K562 (cell line): Measurements from ENCODE around the gene DAG1.

Source experiments
- CTCF ChIP-seq, 3 experiments: IDR thresholded peaks in 2 of 3; conservative IDR thresholded peaks in 1 of 3; 2 replicates each; pipeline ENCODE4 v1.5.1; 2011 to 2012; ENCODE audit warnings: low read length in 3 of 3, mild to moderate bottlenecking in 3 of 3, control low read depth in 2 of 3, improper control_type of control experiment in 1 of 3, inconsistent platforms in 1 of 3, low read depth in 1 of 3, mixed read lengths in 1 of 3, moderate library complexity in 1 of 3; ENCODE audit not compliant: insufficient read depth in 2 of 3
- E2F4 ChIP-seq: sonication (generic); formaldehyde crosslinking; IDR thresholded peaks from 2 replicates; pipeline ENCODE4 v1.8.0; 2022; ENCODE audit warnings: mild to moderate bottlenecking, low read depth, missing genetic modification reagents
- HNRNPK ChIP-seq: fragments of 200-400 bp; formaldehyde crosslinking; IDR thresholded peaks from one replicate; pipeline ENCODE4 v1.6.1; 2018; ENCODE audit warnings: mild to moderate bottlenecking, low read depth, low read length; ENCODE audit not compliant: poor library complexity, severe bottlenecking
- MNT ChIP-seq, 2 experiments: fragments of 450-650 bp; conservative IDR thresholded peaks; 2 replicates each; pipeline ENCODE4 v1.6.1; 2017; ENCODE audit warnings: mild to moderate bottlenecking in 2 of 2, moderate library complexity in 2 of 2
- NFXL1 ChIP-seq: fragments of 450-650 bp; formaldehyde crosslinking; IDR thresholded peaks from 2 replicates; pipeline ENCODE4 v1.4.0; 2021; ENCODE audit warnings: mild to moderate bottlenecking
- NR2C2 ChIP-seq, 2 experiments: fragments of 200-800 bp in 1 of 2; sonication (Bioruptor generic) in 1 of 2; sonication (generic) in 1 of 2; formaldehyde crosslinking in 1 of 2; IDR thresholded peaks; 2 replicates each; pipeline versions ENCODE4 v1.6.1 to v1.8.0; 2016 to 2022; ENCODE audit warnings: mild to moderate bottlenecking in 1 of 2, missing compliant biosample characterization in 1 of 2, missing genetic modification characterization in 1 of 2, missing genetic modification reagents in 1 of 2
- SMAD4 ChIP-seq: fragments of 250-450 bp; sonication (Bioruptor Pico); conservative IDR thresholded peaks from 2 replicates; pipeline ENCODE4 v1.8.0; 2021; ENCODE audit warnings: inconsistent platforms, mild to moderate bottlenecking, moderate library complexity
- ZNF274 ChIP-seq: IDR thresholded peaks from 2 replicates; pipeline ENCODE4 v1.6.1; 2011; ENCODE audit warnings: low read depth, mild to moderate bottlenecking, low read length, moderate library complexity, borderline replicate concordance
- ZNF41 ChIP-seq: fragments of 250-450 bp; sonication (Bioruptor Pico); conservative IDR thresholded peaks from 2 replicates; pipeline ENCODE4 v1.4.0; 2020; ENCODE audit warnings: mild to moderate bottlenecking

- TF ChIP-seq CTCF (IDR thresholded peaks at IDR 0.05 in 2 of 3, conservative IDR thresholded peaks at IDR 0.05 in 1 of 3; ENCODE audit: insufficient read depth in 2 of 3, low read depth in 1 of 3, low read length in 3 of 3) = no peak
- no peak for TF ChIP-seq SMAD4
- no peak for TF ChIP-seq ZNF41 (CRISPR knock-in tag)
- no peak for TF ChIP-seq E2F4 (CRISPR knock-in tag)
- TF ChIP-seq ZNF274 = no peak
- TF ChIP-seq NR2C2 (CRISPR knock-in tag; IDR thresholded peaks at IDR 0.05) = no peak
- no peak for TF ChIP-seq NR2C2 (tag; IDR thresholded peaks at IDR 0.05)
- TF ChIP-seq HNRNPK = no peak
- TF ChIP-seq NFXL1 (CRISPR knock-in tag) = no peak
- no peak for TF ChIP-seq MNT (conservative IDR thresholded peaks at IDR 0.05)
Measured at GRCh38 chr3:49552087-49552486, 82.0 kb downstream of the DAG1 start.
